HEK293 (cell line): ENCODE results near the gene PRKG1.

ENCODE experiments used
- BCL11A ChIP-seq: fragments of 450-650 bp; formaldehyde crosslinking; IDR thresholded peaks from 2 replicates; pipeline ENCODE4 v1.5.1; 2016; ENCODE audit warnings: low read depth, missing biosample characterization, missing genetic modification characterization
- EGR2 ChIP-seq: fragments of 450-650 bp; formaldehyde crosslinking; IDR thresholded peaks from 2 replicates; pipeline ENCODE4 v1.5.1; 2016; ENCODE audit warnings: low read depth, missing biosample characterization, missing genetic modification characterization
- GLI4 ChIP-seq: fragments of 450-650 bp; formaldehyde crosslinking; IDR thresholded peaks from 2 replicates; pipeline ENCODE4 v1.5.1; 2016; ENCODE audit warnings: missing biosample characterization, missing genetic modification characterization
- GLIS1 ChIP-seq: fragments of 450-650 bp; formaldehyde crosslinking; IDR thresholded peaks from 2 replicates; pipeline ENCODE4 v1.5.1; 2016; ENCODE audit warnings: missing biosample characterization, missing genetic modification characterization
- SP7 ChIP-seq: fragments of 450-650 bp; formaldehyde crosslinking; IDR thresholded peaks from 2 replicates; pipeline ENCODE4 v1.5.1; 2016; ENCODE audit warnings: missing biosample characterization, missing genetic modification characterization
- YY1 ChIP-seq: fragments of 450-650 bp; formaldehyde crosslinking; IDR thresholded peaks from 2 replicates; pipeline ENCODE4 v1.5.1; 2018; ENCODE audit warnings: missing biosample characterization, missing genetic modification characterization
- ZNF114 ChIP-seq: fragments of 450-650 bp; formaldehyde crosslinking; IDR thresholded peaks from 2 replicates; pipeline ENCODE4 v1.5.0; 2017; ENCODE audit warnings: missing biosample characterization, missing genetic modification characterization
- ZNF24 ChIP-seq: fragments of 450-650 bp; formaldehyde crosslinking; IDR thresholded peaks from 2 replicates; pipeline ENCODE4 v1.5.1; 2016; ENCODE audit warnings: missing biosample characterization, missing genetic modification characterization
- ZNF248 ChIP-seq: fragments of 450-650 bp; formaldehyde crosslinking; IDR thresholded peaks from 2 replicates; pipeline ENCODE4 v1.5.1; 2017; ENCODE audit warnings: missing biosample characterization, missing genetic modification characterization
- ZNF266 ChIP-seq: fragments of 450-650 bp; formaldehyde crosslinking; IDR thresholded peaks from 2 replicates; pipeline ENCODE4 v1.5.1; 2016; ENCODE audit warnings: missing biosample characterization, missing genetic modification characterization, low read depth
- ZNF302 ChIP-seq: fragments of 450-650 bp; formaldehyde crosslinking; IDR thresholded peaks from 2 replicates; pipeline ENCODE4 v1.5.1; 2016; ENCODE audit warnings: missing biosample characterization, missing genetic modification characterization, low read depth
- ZNF433 ChIP-seq: fragments of 450-650 bp; formaldehyde crosslinking; IDR thresholded peaks from 2 replicates; pipeline ENCODE4 v1.5.1; 2016; ENCODE audit warnings: missing biosample characterization, missing genetic modification characterization, low read depth
- ZNF544 ChIP-seq: fragments of 450-650 bp; formaldehyde crosslinking; IDR thresholded peaks from 2 replicates; pipeline ENCODE4 v1.5.0; 2017; ENCODE audit warnings: missing biosample characterization, missing genetic modification characterization
- ZNF596 ChIP-seq: fragments of 450-650 bp; IDR thresholded peaks from 2 replicates; pipeline ENCODE4 v1.5.0; 2018; ENCODE audit warnings: missing biosample characterization, mild to moderate bottlenecking, missing genetic modification characterization, moderate library complexity
- ZNF654 ChIP-seq: fragments of 450-650 bp; formaldehyde crosslinking; IDR thresholded peaks from 2 replicates; pipeline ENCODE4 v1.5.1; 2016; ENCODE audit warnings: low read depth, missing biosample characterization, missing genetic modification characterization
- ZNF843 ChIP-seq: fragments of 450-650 bp; formaldehyde crosslinking; IDR thresholded peaks from 2 replicates; pipeline ENCODE4 v1.5.1; 2016; ENCODE audit warnings: missing biosample characterization, missing genetic modification characterization
- TF ChIP-seq, protein P1 (sequence below): sonication (generic); formaldehyde crosslinking; IDR thresholded peaks from 2 replicates; pipeline ENCODE4 v1.8.1; 2022; ENCODE audit warnings: mild to moderate bottlenecking, moderate library complexity, missing genetic modification reagents
- TF ChIP-seq, protein P2 (sequence below): fragments of 450-650 bp; formaldehyde crosslinking; IDR thresholded peaks from 2 replicates; pipeline ENCODE4 v1.5.1; 2016; ENCODE audit warnings: missing biosample characterization, missing genetic modification characterization
- TF ChIP-seq, protein P3 (sequence below): fragments of 450-650 bp; formaldehyde crosslinking; IDR thresholded peaks from 2 replicates; pipeline ENCODE4 v1.5.1; 2016; ENCODE audit warnings: missing biosample characterization, missing genetic modification characterization
- TF ChIP-seq, protein P4 (sequence below): fragments of 450-650 bp; formaldehyde crosslinking; IDR thresholded peaks from 2 replicates; pipeline ENCODE4 v1.5.1; 2016; ENCODE audit warnings: missing biosample characterization, missing genetic modification characterization
- TF ChIP-seq, protein P5 (sequence below): fragments of 450-650 bp; formaldehyde crosslinking; IDR thresholded peaks from 2 replicates; pipeline ENCODE4 v1.5.0; 2017; ENCODE audit warnings: missing biosample characterization, missing genetic modification characterization, borderline replicate concordance
- TF ChIP-seq, protein P6 (sequence below): fragments of 450-650 bp; formaldehyde crosslinking; conservative IDR thresholded peaks from 2 replicates; pipeline ENCODE4 v1.5.1; 2016; ENCODE audit warnings: low read depth, missing biosample characterization, missing genetic modification characterization
- TF ChIP-seq, protein P7 (sequence below): IDR thresholded peaks from 2 replicates; pipeline ENCODE4 v1.6.1; 2011; ENCODE audit warnings: mild to moderate bottlenecking, low read depth, low read length, borderline replicate concordance

PRKG1 gene

DNA sequence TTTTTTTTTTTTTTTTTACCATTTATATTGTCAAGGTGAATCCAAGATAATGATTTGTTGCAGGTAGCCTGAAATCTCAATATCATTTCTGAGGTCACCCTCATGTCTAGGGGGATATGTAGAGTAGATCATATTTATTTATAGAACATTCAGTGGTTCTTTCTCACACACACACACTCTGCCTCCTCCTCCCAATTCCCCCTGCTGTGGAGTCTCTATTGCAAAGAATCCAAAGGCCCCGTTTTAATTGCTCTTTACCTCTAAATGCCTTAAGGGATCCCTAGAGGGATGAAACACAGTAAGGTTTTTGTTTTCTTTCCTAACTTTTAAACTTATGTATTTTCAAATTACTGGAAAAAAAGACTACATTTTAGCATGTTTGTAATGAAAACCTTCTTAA lies 170.0 kb downstream of the PRKG1 start (continued):
- TF ChIP-seq BCL11A (tag by site-specific recombination), result no peak
- no peak for TF ChIP-seq ZNF248
- TF ChIP-seq ZNF843 (tag by site-specific recombination), result no peak
- TF ChIP-seq, protein P1, sequence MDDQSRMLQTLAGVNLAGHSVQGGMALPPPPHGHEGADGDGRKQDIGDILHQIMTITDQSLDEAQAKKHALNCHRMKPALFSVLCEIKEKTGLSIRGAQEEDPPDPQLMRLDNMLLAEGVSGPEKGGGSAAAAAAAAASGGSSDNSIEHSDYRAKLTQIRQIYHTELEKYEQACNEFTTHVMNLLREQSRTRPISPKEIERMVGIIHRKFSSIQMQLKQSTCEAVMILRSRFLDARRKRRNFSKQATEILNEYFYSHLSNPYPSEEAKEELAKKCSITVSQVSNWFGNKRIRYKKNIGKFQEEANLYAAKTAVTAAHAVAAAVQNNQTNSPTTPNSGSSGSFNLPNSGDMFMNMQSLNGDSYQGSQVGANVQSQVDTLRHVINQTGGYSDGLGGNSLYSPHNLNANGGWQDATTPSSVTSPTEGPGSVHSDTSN (CRISPR knock-in tag), result no peak
- no peak for TF ChIP-seq YY1 (tag by site-specific recombination)
- TF ChIP-seq ZNF433 (tag by site-specific recombination), result no peak
- TF ChIP-seq GLI4 (tag by site-specific recombination), result no peak
- TF ChIP-seq, protein P2, sequence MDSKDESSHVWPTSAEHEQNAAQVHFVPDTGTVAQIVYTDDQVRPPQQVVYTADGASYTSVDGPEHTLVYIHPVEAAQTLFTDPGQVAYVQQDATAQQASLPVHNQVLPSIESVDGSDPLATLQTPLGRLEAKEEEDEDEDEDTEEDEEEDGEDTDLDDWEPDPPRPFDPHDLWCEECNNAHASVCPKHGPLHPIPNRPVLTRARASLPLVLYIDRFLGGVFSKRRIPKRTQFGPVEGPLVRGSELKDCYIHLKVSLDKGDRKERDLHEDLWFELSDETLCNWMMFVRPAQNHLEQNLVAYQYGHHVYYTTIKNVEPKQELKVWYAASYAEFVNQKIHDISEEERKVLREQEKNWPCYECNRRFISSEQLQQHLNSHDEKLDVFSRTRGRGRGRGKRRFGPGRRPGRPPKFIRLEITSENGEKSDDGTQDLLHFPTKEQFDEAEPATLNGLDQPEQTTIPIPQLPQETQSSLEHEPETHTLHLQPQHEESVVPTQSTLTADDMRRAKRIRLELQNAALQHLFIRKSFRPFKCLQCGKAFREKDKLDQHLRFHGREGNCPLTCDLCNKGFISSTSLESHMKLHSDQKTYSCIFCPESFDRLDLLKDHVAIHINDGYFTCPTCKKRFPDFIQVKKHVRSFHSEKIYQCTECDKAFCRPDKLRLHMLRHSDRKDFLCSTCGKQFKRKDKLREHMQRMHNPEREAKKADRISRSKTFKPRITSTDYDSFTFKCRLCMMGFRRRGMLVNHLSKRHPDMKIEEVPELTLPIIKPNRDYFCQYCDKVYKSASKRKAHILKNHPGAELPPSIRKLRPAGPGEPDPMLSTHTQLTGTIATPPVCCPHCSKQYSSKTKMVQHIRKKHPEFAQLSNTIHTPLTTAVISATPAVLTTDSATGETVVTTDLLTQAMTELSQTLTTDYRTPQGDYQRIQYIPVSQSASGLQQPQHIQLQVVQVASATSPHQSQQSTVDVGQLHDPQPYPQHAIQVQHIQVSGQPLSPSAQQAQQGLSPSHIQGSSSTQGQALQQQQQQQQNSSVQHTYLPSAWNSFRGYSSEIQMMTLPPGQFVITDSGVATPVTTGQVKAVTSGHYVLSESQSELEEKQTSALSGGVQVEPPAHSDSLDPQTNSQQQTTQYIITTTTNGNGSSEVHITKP, result no peak; the same call in 1 of the 2 replicates
- TF ChIP-seq, protein P3, sequence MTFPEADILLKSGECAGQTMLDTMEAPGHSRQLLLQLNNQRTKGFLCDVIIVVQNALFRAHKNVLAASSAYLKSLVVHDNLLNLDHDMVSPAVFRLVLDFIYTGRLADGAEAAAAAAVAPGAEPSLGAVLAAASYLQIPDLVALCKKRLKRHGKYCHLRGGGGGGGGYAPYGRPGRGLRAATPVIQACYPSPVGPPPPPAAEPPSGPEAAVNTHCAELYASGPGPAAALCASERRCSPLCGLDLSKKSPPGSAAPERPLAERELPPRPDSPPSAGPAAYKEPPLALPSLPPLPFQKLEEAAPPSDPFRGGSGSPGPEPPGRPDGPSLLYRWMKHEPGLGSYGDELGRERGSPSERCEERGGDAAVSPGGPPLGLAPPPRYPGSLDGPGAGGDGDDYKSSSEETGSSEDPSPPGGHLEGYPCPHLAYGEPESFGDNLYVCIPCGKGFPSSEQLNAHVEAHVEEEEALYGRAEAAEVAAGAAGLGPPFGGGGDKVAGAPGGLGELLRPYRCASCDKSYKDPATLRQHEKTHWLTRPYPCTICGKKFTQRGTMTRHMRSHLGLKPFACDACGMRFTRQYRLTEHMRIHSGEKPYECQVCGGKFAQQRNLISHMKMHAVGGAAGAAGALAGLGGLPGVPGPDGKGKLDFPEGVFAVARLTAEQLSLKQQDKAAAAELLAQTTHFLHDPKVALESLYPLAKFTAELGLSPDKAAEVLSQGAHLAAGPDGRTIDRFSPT (tag by site-specific recombination), result no peak
- peak; percentile 39; the same call in 1 of the 2 replicates for TF ChIP-seq GLIS1
- TF ChIP-seq ZNF266 (tag by site-specific recombination), result no peak
- TF ChIP-seq ZNF114 (tag by site-specific recombination), result no peak
- 0 out of 2 replicates have a peak, but pooled peaks have one; percentile 23 for TF ChIP-seq SP7
- TF ChIP-seq EGR2 (tag by site-specific recombination), result no peak
- no peak for TF ChIP-seq ZNF302 (tag by site-specific recombination)
- TF ChIP-seq, protein P4, sequence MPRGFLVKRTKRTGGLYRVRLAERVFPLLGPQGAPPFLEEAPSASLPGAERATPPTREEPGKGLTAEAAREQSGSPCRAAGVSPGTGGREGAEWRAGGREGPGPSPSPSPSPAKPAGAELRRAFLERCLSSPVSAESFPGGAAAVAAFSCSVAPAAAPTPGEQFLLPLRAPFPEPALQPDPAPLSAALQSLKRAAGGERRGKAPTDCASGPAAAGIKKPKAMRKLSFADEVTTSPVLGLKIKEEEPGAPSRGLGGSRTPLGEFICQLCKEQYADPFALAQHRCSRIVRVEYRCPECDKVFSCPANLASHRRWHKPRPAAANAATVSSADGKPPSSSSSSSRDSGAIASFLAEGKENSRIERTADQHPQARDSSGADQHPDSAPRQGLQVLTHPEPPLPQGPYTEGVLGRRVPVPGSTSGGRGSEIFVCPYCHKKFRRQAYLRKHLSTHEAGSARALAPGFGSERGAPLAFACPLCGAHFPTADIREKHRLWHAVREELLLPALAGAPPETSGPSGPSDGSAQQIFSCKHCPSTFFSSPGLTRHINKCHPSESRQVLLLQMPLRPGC, result no peak
- TF ChIP-seq, protein P5, sequence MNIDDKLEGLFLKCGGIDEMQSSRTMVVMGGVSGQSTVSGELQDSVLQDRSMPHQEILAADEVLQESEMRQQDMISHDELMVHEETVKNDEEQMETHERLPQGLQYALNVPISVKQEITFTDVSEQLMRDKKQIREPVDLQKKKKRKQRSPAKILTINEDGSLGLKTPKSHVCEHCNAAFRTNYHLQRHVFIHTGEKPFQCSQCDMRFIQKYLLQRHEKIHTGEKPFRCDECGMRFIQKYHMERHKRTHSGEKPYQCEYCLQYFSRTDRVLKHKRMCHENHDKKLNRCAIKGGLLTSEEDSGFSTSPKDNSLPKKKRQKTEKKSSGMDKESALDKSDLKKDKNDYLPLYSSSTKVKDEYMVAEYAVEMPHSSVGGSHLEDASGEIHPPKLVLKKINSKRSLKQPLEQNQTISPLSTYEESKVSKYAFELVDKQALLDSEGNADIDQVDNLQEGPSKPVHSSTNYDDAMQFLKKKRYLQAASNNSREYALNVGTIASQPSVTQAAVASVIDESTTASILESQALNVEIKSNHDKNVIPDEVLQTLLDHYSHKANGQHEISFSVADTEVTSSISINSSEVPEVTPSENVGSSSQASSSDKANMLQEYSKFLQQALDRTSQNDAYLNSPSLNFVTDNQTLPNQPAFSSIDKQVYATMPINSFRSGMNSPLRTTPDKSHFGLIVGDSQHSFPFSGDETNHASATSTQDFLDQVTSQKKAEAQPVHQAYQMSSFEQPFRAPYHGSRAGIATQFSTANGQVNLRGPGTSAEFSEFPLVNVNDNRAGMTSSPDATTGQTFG (tag by site-specific recombination), result no peak
- TF ChIP-seq, protein P6, sequence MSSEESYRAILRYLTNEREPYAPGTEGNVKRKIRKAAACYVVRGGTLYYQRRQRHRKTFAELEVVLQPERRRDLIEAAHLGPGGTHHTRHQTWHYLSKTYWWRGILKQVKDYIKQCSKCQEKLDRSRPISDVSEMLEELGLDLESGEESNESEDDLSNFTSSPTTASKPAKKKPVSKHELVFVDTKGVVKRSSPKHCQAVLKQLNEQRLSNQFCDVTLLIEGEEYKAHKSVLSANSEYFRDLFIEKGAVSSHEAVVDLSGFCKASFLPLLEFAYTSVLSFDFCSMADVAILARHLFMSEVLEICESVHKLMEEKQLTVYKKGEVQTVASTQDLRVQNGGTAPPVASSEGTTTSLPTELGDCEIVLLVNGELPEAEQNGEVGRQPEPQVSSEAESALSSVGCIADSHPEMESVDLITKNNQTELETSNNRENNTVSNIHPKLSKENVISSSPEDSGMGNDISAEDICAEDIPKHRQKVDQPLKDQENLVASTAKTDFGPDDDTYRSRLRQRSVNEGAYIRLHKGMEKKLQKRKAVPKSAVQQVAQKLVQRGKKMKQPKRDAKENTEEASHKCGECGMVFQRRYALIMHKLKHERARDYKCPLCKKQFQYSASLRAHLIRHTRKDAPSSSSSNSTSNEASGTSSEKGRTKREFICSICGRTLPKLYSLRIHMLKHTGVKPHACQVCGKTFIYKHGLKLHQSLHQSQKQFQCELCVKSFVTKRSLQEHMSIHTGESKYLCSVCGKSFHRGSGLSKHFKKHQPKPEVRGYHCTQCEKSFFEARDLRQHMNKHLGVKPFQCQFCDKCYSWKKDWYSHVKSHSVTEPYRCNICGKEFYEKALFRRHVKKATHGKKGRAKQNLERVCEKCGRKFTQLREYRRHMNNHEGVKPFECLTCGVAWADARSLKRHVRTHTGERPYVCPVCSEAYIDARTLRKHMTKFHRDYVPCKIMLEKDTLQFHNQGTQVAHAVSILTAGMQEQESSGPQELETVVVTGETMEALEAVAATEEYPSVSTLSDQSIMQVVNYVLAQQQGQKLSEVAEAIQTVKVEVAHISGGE (tag by site-specific recombination), result no peak
- TF ChIP-seq ZNF654, result no peak
- peak; percentile 60 for TF ChIP-seq ZNF24 (tag by site-specific recombination)
- no peak for TF ChIP-seq ZNF596 (tag by site-specific recombination)
- no peak for TF ChIP-seq ZNF544 (tag by site-specific recombination)
- TF ChIP-seq, protein P7, sequence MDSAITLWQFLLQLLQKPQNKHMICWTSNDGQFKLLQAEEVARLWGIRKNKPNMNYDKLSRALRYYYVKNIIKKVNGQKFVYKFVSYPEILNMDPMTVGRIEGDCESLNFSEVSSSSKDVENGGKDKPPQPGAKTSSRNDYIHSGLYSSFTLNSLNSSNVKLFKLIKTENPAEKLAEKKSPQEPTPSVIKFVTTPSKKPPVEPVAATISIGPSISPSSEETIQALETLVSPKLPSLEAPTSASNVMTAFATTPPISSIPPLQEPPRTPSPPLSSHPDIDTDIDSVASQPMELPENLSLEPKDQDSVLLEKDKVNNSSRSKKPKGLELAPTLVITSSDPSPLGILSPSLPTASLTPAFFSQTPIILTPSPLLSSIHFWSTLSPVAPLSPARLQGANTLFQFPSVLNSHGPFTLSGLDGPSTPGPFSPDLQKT, result no peak
